Effector memory CD8-positive, alpha-beta T cell (primary cell): ENCODE results near the gene SP110.
"Not testable (repeated sequence)": the region's sequence is repeated elsewhere in the genome, so short reads cannot be mapped to it uniquely, and the experiment has no call there.

Source experiments
- ATAC-seq: fragments of 150-1000 bp; cut with Tn5 transposase; replicated peaks from 2 replicates; pipeline ENCODE4 v1.10.0; 2021; ENCODE audit warnings: mild to moderate bottlenecking, moderate library complexity
- DNase-seq, 3 experiments: peaks; one replicate each; pipeline ENCODE4 v3.0.0; 2021
- H3K27ac Mint-ChIP-seq, 2 donors: one replicate each; pipeline ENCODE4 v1.8.0; 2022; ENCODE audit warnings: mild to moderate bottlenecking in 2 of 2, mixed read lengths in 2 of 2, moderate library complexity in 2 of 2
- H3K27me3 Mint-ChIP-seq, 2 donors: one replicate each; pipeline ENCODE4 v1.8.0; 2022; ENCODE audit warnings: mixed read lengths in 2 of 2
- H3K36me3 Mint-ChIP-seq: one replicate; pipeline ENCODE4 v1.8.0; 2022; ENCODE audit warnings: mild to moderate bottlenecking, moderate library complexity, mixed read lengths; ENCODE audit not compliant: insufficient read depth
- H3K4me1 Mint-ChIP-seq, 2 donors: one replicate each; pipeline ENCODE4 v1.8.0; 2022; ENCODE audit warnings: low read depth in 2 of 2, mixed read lengths in 2 of 2
- H3K4me3 Mint-ChIP-seq, 2 donors: one replicate each; pipeline ENCODE4 v1.8.0; 2022; ENCODE audit warnings: mild to moderate bottlenecking in 2 of 2, mixed read lengths in 2 of 2, moderate library complexity in 2 of 2
- H3K9me3 Mint-ChIP-seq, 2 donors: one replicate each; pipeline ENCODE4 v1.8.0; 2022; ENCODE audit warnings: mixed read lengths in 2 of 2

SP110 gene

DNA sequence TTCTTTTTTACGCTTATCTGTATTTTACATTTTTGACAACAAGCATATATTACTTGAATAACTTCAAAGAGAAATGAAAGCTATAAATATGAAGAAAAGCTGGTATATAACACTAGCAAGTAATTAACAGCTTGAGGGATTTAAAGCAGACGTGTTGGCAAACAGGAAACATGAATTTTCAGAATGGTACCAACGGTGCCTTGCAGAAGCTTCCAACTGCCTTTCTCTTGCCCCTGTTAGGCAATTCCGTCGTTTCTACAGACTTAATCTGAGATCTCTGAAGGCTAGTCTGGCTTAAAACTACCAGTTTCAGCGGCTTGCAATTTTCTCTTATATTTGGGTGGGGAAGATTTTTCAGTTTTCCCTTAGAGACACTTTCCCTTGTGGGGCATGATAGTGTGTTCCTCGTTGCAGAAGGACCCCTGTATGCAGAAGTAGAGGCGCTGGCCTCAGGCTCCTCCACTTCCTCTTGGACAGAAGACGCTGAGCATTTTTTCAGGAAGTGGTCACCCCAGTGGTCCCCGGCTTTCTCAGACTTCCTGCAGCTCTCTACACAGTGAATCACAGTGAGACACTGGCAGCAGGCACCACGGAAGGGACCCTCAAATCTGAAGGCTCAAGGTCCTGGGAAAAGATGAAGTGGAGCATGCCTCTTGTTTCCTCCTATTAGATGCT lies 94.9 kb downstream of the SP110 start:
- Mint-ChIP-seq H3K27me3 (peaks cover 0 to 9% of the 10 kb centered on the region in 2 donors), H3K36me3 (no peaks in the 10 kb centered on the region)
- peak in 1 of 3 experiments; percentile 3 for DNase-seq

DNA sequence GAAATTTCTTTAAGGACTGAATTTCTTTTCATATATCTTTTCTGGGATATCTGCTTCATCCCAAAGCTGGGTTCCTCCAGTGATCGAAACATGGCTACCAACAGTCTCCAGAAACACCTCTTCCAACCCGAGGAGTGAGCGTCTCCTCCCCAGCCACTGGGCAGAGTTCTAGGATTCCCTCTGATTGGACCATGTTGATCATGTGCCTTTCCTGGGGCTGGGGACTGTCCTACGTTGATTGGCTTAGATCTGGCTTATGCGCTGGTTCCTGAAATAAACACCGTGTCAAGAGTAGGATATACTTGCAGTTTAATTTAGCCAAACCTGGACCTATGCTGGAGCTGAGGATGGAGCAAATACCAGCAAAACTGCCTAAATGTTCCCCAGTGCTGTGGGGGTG lies 95.5 kb downstream of the SP110 start:
- Mint-ChIP-seq H3K27me3 (peaks cover 0 to 9% of the 10 kb centered on the region in 2 donors), H3K27ac (peak overlapping the region in 1 of 2 donors; percentile 41), H3K9me3 (peaks cover 4 to 7% of the 10 kb centered on the region in 2 donors), H3K36me3 (no peaks in the 10 kb centered on the region), H3K4me1 (peaks cover 8 to 12% of the 10 kb centered on the region in 2 donors), H3K4me3 (no peak overlapping the region)
- ATAC-seq, result no peak
- DNase-seq, result no peak

More for the DNA sequence above, 94.9 kb downstream of the SP110 start:
- peaks cover 8 to 12% of the 10 kb centered on the region in 2 donors for H3K4me1 Mint-ChIP-seq
- H3K4me3 Mint-ChIP-seq, result peak overlapping the region; percentile 39 to 56
- H3K27ac Mint-ChIP-seq, result no peak overlapping the region
- peak; percentile 58 for ATAC-seq
- H3K9me3 Mint-ChIP-seq, result peaks cover 4 to 7% of the 10 kb centered on the region in 2 donors

DNA sequence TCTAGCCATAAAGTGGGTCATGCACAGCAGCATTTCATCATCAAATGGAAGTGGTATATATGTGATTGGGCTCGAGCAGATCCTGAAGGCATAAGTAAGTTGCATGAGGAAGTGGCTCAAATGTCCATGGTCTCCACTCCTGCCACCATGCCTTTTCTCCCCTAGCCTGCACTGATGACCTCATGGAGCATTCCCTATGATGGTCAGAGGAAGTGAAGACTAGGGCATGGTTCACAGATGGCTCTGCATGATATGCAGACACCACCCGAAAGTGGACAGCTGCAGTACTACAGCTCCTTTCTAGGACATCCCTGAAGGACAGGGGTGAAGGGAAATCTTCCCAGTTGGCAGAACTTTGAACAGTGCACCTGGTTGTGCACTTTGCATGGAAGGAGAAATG lies 99.4 kb downstream of the SP110 start:
- H3K4me3 Mint-ChIP-seq, DNase-seq, H3K4me1 Mint-ChIP-seq, ATAC-seq, H3K27ac Mint-ChIP-seq, H3K9me3 Mint-ChIP-seq, H3K36me3 Mint-ChIP-seq: not testable (repeated sequence)
- peaks cover 16 to 32% of the 10 kb centered on the region in 2 donors for H3K27me3 Mint-ChIP-seq

DNA sequence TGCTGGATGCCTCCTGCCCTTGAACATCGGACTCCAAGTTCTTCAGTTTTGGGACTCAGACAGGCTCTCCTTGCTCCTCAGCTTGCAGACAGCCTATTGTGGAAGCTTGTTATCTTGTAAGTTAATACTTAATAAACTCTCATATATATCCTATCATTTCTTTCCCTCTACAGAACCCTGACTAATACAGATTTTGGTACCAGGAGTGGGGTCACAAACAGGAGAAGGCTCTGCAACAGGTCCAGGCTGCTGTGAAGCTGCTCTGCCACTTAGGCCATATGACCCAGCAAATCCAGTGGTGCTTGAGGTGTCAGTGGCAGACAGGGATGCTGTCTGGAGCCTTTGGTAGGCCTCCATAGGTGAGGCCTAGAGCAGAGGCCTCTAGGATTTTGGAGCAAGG lies 100.0 kb downstream of the SP110 start:
- H3K4me1 Mint-ChIP-seq, ATAC-seq, H3K4me3 Mint-ChIP-seq, H3K27ac Mint-ChIP-seq, H3K9me3 Mint-ChIP-seq, DNase-seq, H3K36me3 Mint-ChIP-seq: not testable (repeated sequence)
- H3K27me3 Mint-ChIP-seq, result peaks cover 21 to 38% of the 10 kb centered on the region in 2 donors
